ENCODE data around the gene SPTB.

Gene SPTB

GRCh38 chr14:64758691-64759554, 120.8 kb downstream of the SPTB start:
- H3K27me3 ChIP-seq (replicated peaks; ENCODE audit: insufficient read depth, low read length): no peaks in the 10 kb centered on the region
- no peak overlapping the region for H3K27ac ChIP-seq (ENCODE audit: low read length)
- TF ChIP-seq EZH2phosphoT487 (IDR thresholded peaks at IDR 0.05; ENCODE audit: low read length): no peak
- TF ChIP-seq CTCF (IDR thresholded peaks at IDR 0.05; ENCODE audit: low read length): no peak
- no peak for TF ChIP-seq EZH2 (optimal IDR thresholded peaks at IDR 0.05; ENCODE audit: low read depth, low read length)
- H3K4me3 ChIP-seq (ENCODE audit: low read length): no peak overlapping the region
- H3K9me3 ChIP-seq (replicated peaks; ENCODE audit: insufficient read depth, low read length): no peaks in the 10 kb centered on the region
- H3K4me2 ChIP-seq (ENCODE audit: low read depth, low read length): no peak overlapping the region
- DNase-seq: no peak
- H3K9me2 ChIP-seq (replicated peaks; ENCODE audit: insufficient read depth, low read length): no peaks in the 10 kb centered on the region
- no peaks in the 10 kb centered on the region for H4K20me1 ChIP-seq (ENCODE audit: insufficient read depth, low read length)
- H3K9ac ChIP-seq (ENCODE audit: low read length): no peak overlapping the region
- H3K36me3 ChIP-seq (replicated peaks; ENCODE audit: insufficient read depth, low read length): no peaks in the 10 kb centered on the region
- H3K79me2 ChIP-seq (ENCODE audit: low read length): no peaks in the 10 kb centered on the region
- H3K4me1 ChIP-seq (ENCODE audit: low read length): no peaks in the 10 kb centered on the region
- no peak overlapping the region for H2AFZ ChIP-seq (ENCODE audit: low read length)
- no peaks in the 10 kb centered on the region for H3F3A ChIP-seq (ENCODE audit: insufficient read depth, low read length)

DNA sequence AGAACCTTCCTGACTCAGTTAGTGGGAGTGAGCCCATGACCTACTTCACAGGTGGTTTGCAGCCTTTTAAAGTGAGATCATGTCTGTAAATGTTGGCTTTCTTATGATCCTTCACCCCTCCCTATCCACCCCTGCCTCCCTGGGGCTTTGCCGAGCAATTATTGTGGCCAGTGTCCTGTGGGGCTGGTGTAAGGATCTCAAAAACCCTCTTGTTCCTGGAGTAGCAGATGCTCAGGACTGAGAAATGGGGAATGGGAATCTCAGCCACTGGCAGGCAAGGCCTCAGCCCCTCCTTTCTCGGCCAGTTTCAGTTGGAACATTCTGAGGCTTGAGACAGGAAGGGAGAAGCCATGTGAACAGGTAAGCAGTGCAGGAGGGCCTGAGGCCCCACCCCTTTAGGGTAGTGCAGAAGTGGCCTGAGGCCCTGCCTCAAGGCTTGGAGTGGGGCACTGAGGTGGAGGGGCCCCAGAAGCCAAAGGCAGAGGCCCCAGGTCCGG, 121.6 kb downstream of the SPTB start:
- no peaks in the 10 kb centered on the region for H3F3A ChIP-seq (ENCODE audit: insufficient read depth, low read length)
- no peak overlapping the region for H3K4me2 ChIP-seq (ENCODE audit: low read depth, low read length)
- no peaks in the 10 kb centered on the region for H3K79me2 ChIP-seq (ENCODE audit: low read length)
- H4K20me1 ChIP-seq (ENCODE audit: insufficient read depth, low read length): no peaks in the 10 kb centered on the region
- H2AFZ ChIP-seq (ENCODE audit: low read length): no peak overlapping the region
- no peaks in the 10 kb centered on the region for H3K27me3 ChIP-seq (replicated peaks; ENCODE audit: insufficient read depth, low read length)
- no peaks in the 10 kb centered on the region for H3K4me1 ChIP-seq (ENCODE audit: low read length)
- no peak overlapping the region for H3K27ac ChIP-seq (ENCODE audit: low read length)
- no peak for DNase-seq
- H3K9me3 ChIP-seq (replicated peaks; ENCODE audit: insufficient read depth, low read length): no peaks in the 10 kb centered on the region
- H3K9ac ChIP-seq (ENCODE audit: low read length): no peak overlapping the region
- no peak overlapping the region for H3K4me3 ChIP-seq (ENCODE audit: low read length)
- H3K9me2 ChIP-seq (replicated peaks; ENCODE audit: insufficient read depth, low read length): no peaks in the 10 kb centered on the region
- no peaks in the 10 kb centered on the region for H3K36me3 ChIP-seq (replicated peaks; ENCODE audit: insufficient read depth, low read length)
- TF ChIP-seq CTCF (IDR thresholded peaks at IDR 0.05; ENCODE audit: low read length): no peak
- no peak for TF ChIP-seq EZH2phosphoT487 (IDR thresholded peaks at IDR 0.05; ENCODE audit: low read length)
- TF ChIP-seq EZH2 (optimal IDR thresholded peaks at IDR 0.05; ENCODE audit: low read depth, low read length): no peak

DNA sequence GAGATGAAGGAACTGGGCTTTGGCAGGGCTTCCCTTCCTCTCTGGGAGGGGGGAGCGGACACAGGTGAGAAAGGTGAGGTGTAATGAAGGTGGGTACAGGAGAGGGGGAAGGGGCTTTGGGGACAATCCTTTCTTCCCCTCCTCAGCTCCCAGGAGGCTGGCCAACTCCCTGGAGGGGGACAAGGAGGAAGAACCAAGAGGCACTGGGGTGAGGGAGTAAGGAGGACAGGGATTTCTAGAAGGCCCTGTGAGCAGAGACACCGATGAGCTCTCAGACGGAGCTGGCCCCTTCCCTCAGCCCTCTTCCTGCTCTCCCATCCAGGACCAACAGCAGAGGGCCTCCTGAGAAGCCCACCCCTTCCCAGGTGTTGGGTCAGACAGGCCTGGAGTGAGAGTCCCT, 122.1 kb downstream of the SPTB start:
- H3K4me3 ChIP-seq (ENCODE audit: low read length): no peak overlapping the region
- H3K9ac ChIP-seq (ENCODE audit: low read length): no peak overlapping the region
- H3K9me2 ChIP-seq (replicated peaks; ENCODE audit: insufficient read depth, low read length): no peaks in the 10 kb centered on the region
- H3K36me3 ChIP-seq (replicated peaks; ENCODE audit: insufficient read depth, low read length): no peaks in the 10 kb centered on the region
- no peaks in the 10 kb centered on the region for H4K20me1 ChIP-seq (ENCODE audit: insufficient read depth, low read length)
- H3K27me3 ChIP-seq (replicated peaks; ENCODE audit: insufficient read depth, low read length): no peaks in the 10 kb centered on the region
- no peak overlapping the region for H3K4me2 ChIP-seq (ENCODE audit: low read depth, low read length)
- no peak overlapping the region for H3K27ac ChIP-seq (ENCODE audit: low read length)
- H2AFZ ChIP-seq (ENCODE audit: low read length): no peak overlapping the region
- DNase-seq: no peak
- H3F3A ChIP-seq (ENCODE audit: insufficient read depth, low read length): no peaks in the 10 kb centered on the region
- H3K79me2 ChIP-seq (ENCODE audit: low read length): no peaks in the 10 kb centered on the region
- no peak for TF ChIP-seq EZH2 (optimal IDR thresholded peaks at IDR 0.05; ENCODE audit: low read depth, low read length)
- TF ChIP-seq EZH2phosphoT487 (IDR thresholded peaks at IDR 0.05; ENCODE audit: low read length): no peak
- TF ChIP-seq CTCF (IDR thresholded peaks at IDR 0.05; ENCODE audit: low read length): no peak
- H3K9me3 ChIP-seq (replicated peaks; ENCODE audit: insufficient read depth, low read length): no peaks in the 10 kb centered on the region
- H3K4me1 ChIP-seq (ENCODE audit: low read length): no peaks in the 10 kb centered on the region
